Caco-2 (cell line): Measurements from ENCODE around the gene SCN8A. TPM values are rescaled to one million over a fixed set of nuclear protein-coding genes. Genes with fewer than 3 reads are reported as not detected.

Experiments used
- BruUV-seq: library from RNA; stranded (reverse); fragments of 400-500 nt; replicated peaks from 2 replicates; lab custom pipeline; 2021; lab: Mats Ljungman, UMichigan
- CTCF ChIA-PET: fragments of 300-600 bp; sonication (Branson Sonifier 250); formaldehyde crosslinking; loops from one replicate; lab custom pipeline; 2022; ENCODE audit warnings: antibody characterized with exemption; lab: Charles Lee
- POLR2A ChIA-PET: fragments of 300-600 bp; sonication (Branson Sonifier 250); formaldehyde crosslinking; loops from one replicate; lab custom pipeline; 2022; ENCODE audit warnings: antibody characterized with exemption; lab: Charles Lee
- DNase-seq, 2 experiments: peaks; one replicate each; pipeline versions ENCODE4 v3.0.0 to v3.0.0-alpha.2; 2020 to 2022
- H3K27me3 ChIP-seq: replicated peaks from 2 replicates; pipeline ENCODE4 v1.6.0; 2011; ENCODE audit warnings: low read length; ENCODE audit not compliant: control insufficient read depth, insufficient read depth
- H3K36me3 ChIP-seq: 2 replicates; pipeline ENCODE4 v1.5.1; 2011; ENCODE audit warnings: low read length; ENCODE audit not compliant: control insufficient read depth, insufficient read depth
- H3K4me1 ChIP-seq: fragments of 250-450 bp; sonication (Bioruptor Pico); 2 replicates; pipeline ENCODE4 v1.5.1; 2020; ENCODE audit warnings: mild to moderate bottlenecking
- H3K4me3 ChIP-seq: 2 replicates; pipeline ENCODE4 v1.5.1; 2011; ENCODE audit warnings: low read depth, mild to moderate bottlenecking, control low read depth, low read length
- H3K9me3 ChIP-seq: fragments of 250-450 bp; sonication (Bioruptor Pico); 2 replicates; pipeline ENCODE4 v1.5.1; 2020; ENCODE audit warnings: mild to moderate bottlenecking, moderate library complexity
- H3K27ac Mint-ChIP-seq: one replicate; pipeline ENCODE4 v1.8.0; 2022; ENCODE audit warnings: mixed read lengths; ENCODE audit not compliant: unreplicated experiment
- H3K27me3 Mint-ChIP-seq: one replicate; pipeline ENCODE4 v1.8.0; 2022; ENCODE audit warnings: mixed read lengths; ENCODE audit not compliant: insufficient read depth, unreplicated experiment
- H3K36me3 Mint-ChIP-seq: one replicate; pipeline ENCODE4 v1.8.0; 2022; ENCODE audit warnings: mild to moderate bottlenecking, mixed read lengths; ENCODE audit not compliant: insufficient read depth, unreplicated experiment
- H3K4me1 Mint-ChIP-seq: one replicate; pipeline ENCODE4 v1.8.0; 2022; ENCODE audit warnings: low read depth, mixed read lengths; ENCODE audit not compliant: unreplicated experiment
- H3K4me3 Mint-ChIP-seq: one replicate; pipeline ENCODE4 v1.8.0; 2022; ENCODE audit warnings: mild to moderate bottlenecking, moderate library complexity, mixed read lengths; ENCODE audit not compliant: unreplicated experiment
- H3K9me3 Mint-ChIP-seq: one replicate; pipeline ENCODE4 v1.8.0; 2022; ENCODE audit warnings: mixed read lengths; ENCODE audit not compliant: unreplicated experiment
- CTCF ChIP-seq, 2 experiments: fragments of 200-600 bp in 1 of 2; IDR thresholded peaks; 1 replicate in 1 of 2; 2 replicates in 1 of 2; pipeline versions ENCODE4 v1.5.1 to v1.8.0; 2011 to 2022; ENCODE audit warnings: antibody characterized with exemption in 1 of 2, control low read depth in 1 of 2, inconsistent platforms in 1 of 2, low read depth in 1 of 2, low read length in 1 of 2, mild to moderate bottlenecking in 1 of 2, moderate library complexity in 1 of 2; ENCODE audit not compliant: insufficient read depth in 1 of 2, severe bottlenecking in 1 of 2, unreplicated experiment in 1 of 2
- intact Hi-C: fragments of 100-400 bp; cut with micrococcal nuclease; formaldehyde crosslinking; loops from one replicate; pipeline ENCODE4 v1.10.0; 2022; ENCODE audit not compliant: unreplicated experiment
- total RNA-seq: library from RNA; stranded (reverse); gene quantifications from 2 replicates; pipeline ENCODE4 v1.2.3, GENCODE V29; 2022

SCN8A gene
- total RNA-seq, 1 experiment from 2014 or later, result 16.5 TPM

GRCh38 chr12:51661199-51661598 lies 70.2 kb downstream of the SCN8A start:
- Histone ChIP-seq H3K27me3 (no peaks in the 10 kb centered on the region), H3K4me1 (peaks cover 23% of the 10 kb centered on the region), H3K9me3 (peaks cover 5% of the 10 kb centered on the region; the same call in 1 of the 2 replicates), H3K4me3 (no peak overlapping the region), H3K36me3 (no peaks in the 10 kb centered on the region)
- BruUV-seq, result no TSS peak
- Mint-ChIP-seq H3K36me3 (no peaks in the 10 kb centered on the region), H3K4me1 (peaks cover 24% of the 10 kb centered on the region), H3K27me3 (no peaks in the 10 kb centered on the region), H3K4me3 (no peak overlapping the region), H3K27ac (no peak overlapping the region), H3K9me3 (peaks cover 17% of the 10 kb centered on the region)
- intact Hi-C loops, result no loop called here
- ChIA-PET CTCF (interaction anchor here (1.0 kb wide), 1 partner anchor 9 kb away, joined by 3 read pairs; no protein-coding TSS in a partner anchor), POLR2A (no interaction called here)
- no peak for TF ChIP-seq CTCF (IDR thresholded peaks at IDR 0.05; ENCODE audit: insufficient read depth in 1 of 2, low read depth in 1 of 2, low read length in 1 of 2, severe bottlenecking in 1 of 2, unreplicated experiment in 1 of 2)
- no peak for DNase-seq

- no peaks in the 10 kb centered on the region for H3K36me3 ChIP-seq
- H3K27me3 Mint-ChIP-seq, result no peaks in the 10 kb centered on the region
- CTCF ChIA-PET, result interaction anchor here (0.5 to 1.0 kb wide), 2 partner anchors 9 to 916 kb away, joined by 3 to 6 read pairs; no protein-coding TSS in a partner anchor
- peaks cover 11% of the 10 kb centered on the region for H3K9me3 Mint-ChIP-seq
- H3K4me1 ChIP-seq, result peaks cover 29% of the 10 kb centered on the region
- no peak for TF ChIP-seq CTCF (IDR thresholded peaks at IDR 0.05; ENCODE audit: insufficient read depth in 1 of 2, low read depth in 1 of 2, low read length in 1 of 2, severe bottlenecking in 1 of 2, unreplicated experiment in 1 of 2)
- no peak overlapping the region for H3K4me3 ChIP-seq
- H3K4me1 Mint-ChIP-seq, result peaks cover 28% of the 10 kb centered on the region
- no peak overlapping the region for H3K4me3 Mint-ChIP-seq
- H3K27ac Mint-ChIP-seq, result peak overlapping the region; percentile 58
- intact Hi-C loops, result no loop called here
- POLR2A ChIA-PET, result no interaction called here
- peaks cover 5% of the 10 kb centered on the region; the same call in 1 of the 2 replicates for H3K9me3 ChIP-seq
- no peaks in the 10 kb centered on the region for H3K36me3 Mint-ChIP-seq
- H3K27me3 ChIP-seq, result no peaks in the 10 kb centered on the region
- no peak for DNase-seq
- BruUV-seq, result no TSS peak
These were observed 70.8 kb downstream of the SCN8A start for GRCh38 chr12:51661836-51662235.

GRCh38 chr12:51662728-51663154 lies 71.7 kb downstream of the SCN8A start:
- no peak overlapping the region for H3K4me3 ChIP-seq
- no peaks in the 10 kb centered on the region for H3K27me3 Mint-ChIP-seq
- H3K36me3 ChIP-seq, result no peaks in the 10 kb centered on the region
- intact Hi-C loops, result no loop called here
- TF ChIP-seq CTCF (IDR thresholded peaks at IDR 0.05; ENCODE audit: insufficient read depth in 1 of 2, low read depth in 1 of 2, low read length in 1 of 2, severe bottlenecking in 1 of 2, unreplicated experiment in 1 of 2), result no peak
- ChIA-PET CTCF (interaction anchor here (0.5 to 1.3 kb wide), 5 partner anchors 63 to 1081 kb away, joined by 3 to 7 read pairs (median 3); no protein-coding TSS in a partner anchor), POLR2A (no interaction called here)
- no peaks in the 10 kb centered on the region for H3K36me3 Mint-ChIP-seq
- peaks cover 30% of the 10 kb centered on the region for H3K4me1 ChIP-seq
- peaks cover 3% of the 10 kb centered on the region; the same call in 1 of the 2 replicates for H3K9me3 ChIP-seq
- H3K27me3 ChIP-seq, result no peaks in the 10 kb centered on the region
- peaks cover 9% of the 10 kb centered on the region for H3K9me3 Mint-ChIP-seq
- BruUV-seq, result no TSS peak
- H3K4me3 Mint-ChIP-seq, result peak overlapping the region; percentile 46
- H3K27ac Mint-ChIP-seq, result peak overlapping the region; percentile 58
- H3K4me1 Mint-ChIP-seq, result peaks cover 28% of the 10 kb centered on the region
- DNase-seq, result peak; percentile 77
